ENCODE data around the gene ZNF33B.

The ZNF33B gene

DNA sequence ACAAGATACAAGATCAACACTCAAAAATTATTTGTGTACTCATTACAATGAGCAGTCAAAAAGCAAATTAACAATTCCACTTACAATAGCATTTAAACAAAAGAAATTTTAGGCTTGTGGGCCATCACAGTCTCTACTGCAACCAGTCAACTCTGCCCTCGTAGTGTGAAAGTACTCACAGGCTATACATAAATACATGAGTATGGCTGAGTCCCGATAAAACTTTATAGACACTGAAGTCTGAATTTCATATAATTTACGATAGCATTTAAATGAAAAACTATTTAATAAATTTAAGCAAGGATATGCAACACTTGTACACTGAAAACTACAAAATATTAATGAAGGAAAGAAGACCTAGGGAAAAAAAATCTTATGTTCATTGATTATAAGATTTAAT, 90.1 kb downstream of the ZNF33B start:
- Histone ChIP-seq H3K9ac (ENCODE audit: low read depth, low read length) (no peak overlapping the region), H3K79me2 (ENCODE audit: insufficient read depth, low read length) (peaks cover 74% of the 10 kb centered on the region), H4K20me1 (ENCODE audit: insufficient read depth, low read length) (no peaks in the 10 kb centered on the region), H2AFZ (ENCODE audit: low read depth, low read length) (no peak overlapping the region), H3K27me3 (ENCODE audit: insufficient read depth, low read length, poor library complexity) (no peaks in the 10 kb centered on the region), H3K36me3 (ENCODE audit: insufficient read depth, low read length) (peaks cover 51% of the 10 kb centered on the region), H3K27ac (ENCODE audit: low read length) (no peak overlapping the region), H3K9me3 (ENCODE audit: insufficient read depth, low read length, severe bottlenecking) (peaks cover 6% of the 10 kb centered on the region), H3K4me2 (ENCODE audit: insufficient read depth, low read length) (0 out of 2 replicates have a peak overlapping the region, but pooled peaks have one; percentile 10), H3K4me3 (ENCODE audit: low read depth in 1 of 2, low read length in 2 of 2) (no peak overlapping the region), H3K4me1 (ENCODE audit: insufficient read depth, low read length) (peaks cover 34% of the 10 kb centered on the region)
- TF ChIP-seq EZH2 (IDR thresholded peaks at IDR 0.05; ENCODE audit: borderline replicate concordance, low read depth, low read length, severe bottlenecking), result no peak
- TF ChIP-seq, protein P1, sequence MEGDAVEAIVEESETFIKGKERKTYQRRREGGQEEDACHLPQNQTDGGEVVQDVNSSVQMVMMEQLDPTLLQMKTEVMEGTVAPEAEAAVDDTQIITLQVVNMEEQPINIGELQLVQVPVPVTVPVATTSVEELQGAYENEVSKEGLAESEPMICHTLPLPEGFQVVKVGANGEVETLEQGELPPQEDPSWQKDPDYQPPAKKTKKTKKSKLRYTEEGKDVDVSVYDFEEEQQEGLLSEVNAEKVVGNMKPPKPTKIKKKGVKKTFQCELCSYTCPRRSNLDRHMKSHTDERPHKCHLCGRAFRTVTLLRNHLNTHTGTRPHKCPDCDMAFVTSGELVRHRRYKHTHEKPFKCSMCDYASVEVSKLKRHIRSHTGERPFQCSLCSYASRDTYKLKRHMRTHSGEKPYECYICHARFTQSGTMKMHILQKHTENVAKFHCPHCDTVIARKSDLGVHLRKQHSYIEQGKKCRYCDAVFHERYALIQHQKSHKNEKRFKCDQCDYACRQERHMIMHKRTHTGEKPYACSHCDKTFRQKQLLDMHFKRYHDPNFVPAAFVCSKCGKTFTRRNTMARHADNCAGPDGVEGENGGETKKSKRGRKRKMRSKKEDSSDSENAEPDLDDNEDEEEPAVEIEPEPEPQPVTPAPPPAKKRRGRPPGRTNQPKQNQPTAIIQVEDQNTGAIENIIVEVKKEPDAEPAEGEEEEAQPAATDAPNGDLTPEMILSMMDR (IDR thresholded peaks at IDR 0.05; ENCODE audit: borderline replicate concordance, extremely low read depth, low read length, poor library complexity, severe bottlenecking), result no peak
- DNase-seq (no peak), ATAC-seq (ENCODE audit: insufficient read depth, low read depth) (no peak)

DNA sequence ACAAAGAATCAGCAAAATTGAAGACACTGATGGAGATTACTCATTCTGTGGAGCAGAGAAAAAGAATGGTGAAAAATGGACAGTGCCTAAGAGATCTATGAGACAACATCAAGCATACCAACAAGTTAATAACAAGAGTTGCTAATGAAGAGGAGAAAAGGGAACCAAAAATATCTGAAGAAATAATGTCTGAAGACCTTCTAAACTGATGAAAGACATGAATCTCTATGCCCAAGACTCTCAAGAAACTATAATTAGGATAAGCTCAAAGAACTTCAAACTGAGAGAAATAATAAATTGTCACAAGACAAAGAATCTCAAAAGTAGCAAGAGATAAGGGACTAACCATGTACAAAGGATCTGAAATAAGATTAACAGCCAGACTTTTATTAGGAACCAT, 93.4 kb downstream of the ZNF33B start:
- H3K27me3 ChIP-seq (ENCODE audit: insufficient read depth, low read length, poor library complexity), result no peaks in the 10 kb centered on the region
- H3K9ac ChIP-seq (ENCODE audit: low read depth, low read length), result no peak overlapping the region
- no peak overlapping the region for H2AFZ ChIP-seq (ENCODE audit: low read depth, low read length)
- ATAC-seq (ENCODE audit: insufficient read depth, low read depth), result no peak
- no peak overlapping the region for H3K4me2 ChIP-seq (ENCODE audit: insufficient read depth, low read length)
- no peak overlapping the region for H3K4me3 ChIP-seq (ENCODE audit: low read depth in 1 of 2, low read length in 2 of 2)
- peaks cover 56% of the 10 kb centered on the region for H3K79me2 ChIP-seq (ENCODE audit: insufficient read depth, low read length)
- no peak overlapping the region for H3K27ac ChIP-seq (ENCODE audit: low read length)
- peaks cover 61% of the 10 kb centered on the region for H3K36me3 ChIP-seq (ENCODE audit: insufficient read depth, low read length)
- no peaks in the 10 kb centered on the region for H4K20me1 ChIP-seq (ENCODE audit: insufficient read depth, low read length)
- no peak for TF ChIP-seq EZH2 (IDR thresholded peaks at IDR 0.05; ENCODE audit: borderline replicate concordance, low read depth, low read length, severe bottlenecking)
- TF ChIP-seq, protein P1 (IDR thresholded peaks at IDR 0.05; ENCODE audit: borderline replicate concordance, extremely low read depth, low read length, poor library complexity, severe bottlenecking), result no peak
- no peak for DNase-seq
- peaks cover 23% of the 10 kb centered on the region for H3K9me3 ChIP-seq (ENCODE audit: insufficient read depth, low read length, severe bottlenecking)
- peaks cover 8% of the 10 kb centered on the region for H3K4me1 ChIP-seq (ENCODE audit: insufficient read depth, low read length)

- no peaks in the 10 kb centered on the region for H4K20me1 ChIP-seq (ENCODE audit: insufficient read depth, low read length)
- H3K27me3 ChIP-seq (ENCODE audit: insufficient read depth, low read length, poor library complexity), result no peaks in the 10 kb centered on the region
- TF ChIP-seq, protein P1 (IDR thresholded peaks at IDR 0.05; ENCODE audit: borderline replicate concordance, extremely low read depth, low read length, poor library complexity, severe bottlenecking), result no peak
- no peak for TF ChIP-seq EZH2 (IDR thresholded peaks at IDR 0.05; ENCODE audit: borderline replicate concordance, low read depth, low read length, severe bottlenecking)
- no peak overlapping the region for H3K27ac ChIP-seq (ENCODE audit: low read length)
- DNase-seq, result no peak
- peaks cover 33% of the 10 kb centered on the region for H3K9me3 ChIP-seq (ENCODE audit: insufficient read depth, low read length, severe bottlenecking)
- peaks cover 51% of the 10 kb centered on the region for H3K79me2 ChIP-seq (ENCODE audit: insufficient read depth, low read length)
- no peak overlapping the region for H2AFZ ChIP-seq (ENCODE audit: low read depth, low read length)
- no peak overlapping the region for H3K4me3 ChIP-seq (ENCODE audit: low read depth in 1 of 2, low read length in 2 of 2)
- peaks cover 3% of the 10 kb centered on the region; the same call in 1 of the 2 replicates for H3K4me1 ChIP-seq (ENCODE audit: insufficient read depth, low read length)
- H3K9ac ChIP-seq (ENCODE audit: low read depth, low read length), result no peak overlapping the region
- H3K4me2 ChIP-seq (ENCODE audit: insufficient read depth, low read length), result no peak overlapping the region
- no peak for ATAC-seq (ENCODE audit: insufficient read depth, low read depth)
- H3K36me3 ChIP-seq (ENCODE audit: insufficient read depth, low read length), result peaks cover 62% of the 10 kb centered on the region
Observed at GRCh38 chr10:42543840-42544372, 94.5 kb downstream of the ZNF33B start.

Measured in DND-41 (cell line).